ENCODE results near the gene CPD.

DNA sequence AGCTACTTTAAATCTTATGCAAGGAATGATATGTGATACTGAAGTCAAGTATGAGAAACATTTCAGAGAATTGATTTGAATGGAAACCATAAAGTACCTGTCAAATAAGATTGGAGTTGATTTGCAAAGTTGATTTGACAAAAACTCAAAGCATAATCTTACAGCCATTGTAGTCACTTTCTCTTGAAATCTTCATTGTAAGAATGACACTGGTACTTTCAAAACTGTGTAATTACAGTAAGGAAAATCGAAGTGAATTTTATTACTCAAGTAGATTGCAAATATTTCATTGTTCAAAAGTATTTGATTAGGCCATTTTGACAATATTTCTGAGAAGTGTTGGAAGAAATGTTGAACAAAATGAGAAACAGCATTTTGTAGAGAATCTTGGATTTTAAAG, 3.6 kb downstream of the CPD start:
- TF ChIP-seq JUNB (IDR thresholded peaks at IDR 0.05) (no peak), EP300 (IDR thresholded peaks at IDR 0.05) (no peak), RAD21 (conservative IDR thresholded peaks at IDR 0.05 in 1 of 2, IDR thresholded peaks at IDR 0.05 in 1 of 2) (no peak), SREBF2 (IDR thresholded peaks at IDR 0.05) (no peak), POLR2A (IDR thresholded peaks at IDR 0.05; ENCODE audit: low read length) (no peak)
- TF ChIP-seq, protein P1, sequence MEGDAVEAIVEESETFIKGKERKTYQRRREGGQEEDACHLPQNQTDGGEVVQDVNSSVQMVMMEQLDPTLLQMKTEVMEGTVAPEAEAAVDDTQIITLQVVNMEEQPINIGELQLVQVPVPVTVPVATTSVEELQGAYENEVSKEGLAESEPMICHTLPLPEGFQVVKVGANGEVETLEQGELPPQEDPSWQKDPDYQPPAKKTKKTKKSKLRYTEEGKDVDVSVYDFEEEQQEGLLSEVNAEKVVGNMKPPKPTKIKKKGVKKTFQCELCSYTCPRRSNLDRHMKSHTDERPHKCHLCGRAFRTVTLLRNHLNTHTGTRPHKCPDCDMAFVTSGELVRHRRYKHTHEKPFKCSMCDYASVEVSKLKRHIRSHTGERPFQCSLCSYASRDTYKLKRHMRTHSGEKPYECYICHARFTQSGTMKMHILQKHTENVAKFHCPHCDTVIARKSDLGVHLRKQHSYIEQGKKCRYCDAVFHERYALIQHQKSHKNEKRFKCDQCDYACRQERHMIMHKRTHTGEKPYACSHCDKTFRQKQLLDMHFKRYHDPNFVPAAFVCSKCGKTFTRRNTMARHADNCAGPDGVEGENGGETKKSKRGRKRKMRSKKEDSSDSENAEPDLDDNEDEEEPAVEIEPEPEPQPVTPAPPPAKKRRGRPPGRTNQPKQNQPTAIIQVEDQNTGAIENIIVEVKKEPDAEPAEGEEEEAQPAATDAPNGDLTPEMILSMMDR (IDR thresholded peaks at IDR 0.05): no peak
